Lung microvascular endothelial cell (primary cell): ENCODE measurements around the gene TMA7B. TPM values are rescaled to one million over a fixed set of nuclear protein-coding genes. Genes with fewer than 3 reads are reported as not detected.

ENCODE experiments used
- DNase-seq, 2 donors: peaks; one replicate each; pipeline versions ENCODE4 v3.0.0 to v3.0.0-alpha.2; 2010; ENCODE audit warnings: low read depth in 2 of 2
- total RNA-seq: library from RNA; depleted of rRNA; stranded (reverse); fragments of >200 nt; gene quantifications from 2 replicates; pipeline ENCODE4 v1.2.1, GENCODE V29; 2014

TMA7B gene
- total RNA-seq: not detected in 2 replicates

- DNase-seq: peak; percentile 78 to 79
Measured at GRCh38 chr22:39959640-39960447, at the start of gene TMA7B. Gene TMA7B (plus strand): TSS chr22:39960397. CDS start chr22:39964375, 3,978 bp downstream.

GRCh38 chr22:39910876-39911613, 49.2 kb upstream of the TMA7B start:
- no peak for DNase-seq

DNA sequence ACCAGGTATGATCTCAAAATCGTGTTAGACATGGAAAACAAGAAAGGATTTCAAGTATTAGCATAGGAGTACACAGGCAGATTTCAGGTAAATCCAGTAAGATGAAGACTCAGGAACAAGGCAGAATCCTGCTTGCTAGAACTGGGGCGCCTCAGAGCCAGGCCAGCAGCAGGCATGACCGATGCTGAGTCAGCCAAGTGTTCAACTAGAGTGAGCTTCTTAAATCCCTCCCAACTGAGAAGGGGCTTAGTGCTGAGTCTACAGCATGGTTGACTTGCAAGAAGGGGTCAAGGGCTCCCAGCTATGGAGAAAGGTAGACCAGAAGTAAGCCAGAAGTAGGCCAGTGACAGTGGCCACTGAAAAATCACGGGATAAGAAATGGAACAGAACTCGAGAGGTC, 46.9 kb upstream of the TMA7B start:
- DNase-seq: no peak

- DNase-seq: no peak
Measured at GRCh38 chr22:39913886-39914285, 46.3 kb upstream of the TMA7B start.

DNA sequence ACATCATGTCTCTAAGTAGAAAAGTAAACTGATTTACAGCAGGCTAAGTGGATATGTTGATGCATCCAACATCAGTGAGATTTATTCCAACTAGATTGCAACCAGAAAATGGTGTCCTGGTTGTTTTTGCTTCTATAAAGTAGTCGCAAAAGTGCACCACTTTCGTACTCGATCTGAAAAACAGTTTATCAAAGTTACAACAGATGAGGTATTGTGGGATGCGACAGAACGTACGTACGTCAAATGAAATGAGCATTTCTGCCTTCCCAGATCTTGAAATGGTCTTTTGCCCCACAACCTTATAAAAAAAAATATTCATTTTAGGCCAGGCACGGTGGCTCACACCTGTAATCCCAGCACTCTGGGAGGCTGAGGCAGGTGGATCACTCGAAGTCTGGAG, 45.6 kb upstream of the TMA7B start:
- no peak for DNase-seq

GRCh38 chr22:39915295-39915726, 44.9 kb upstream of the TMA7B start:
- DNase-seq: no peak

- no peak for DNase-seq
Measured at GRCh38 chr22:39916496-39916895, 43.7 kb upstream of the TMA7B start.

DNA sequence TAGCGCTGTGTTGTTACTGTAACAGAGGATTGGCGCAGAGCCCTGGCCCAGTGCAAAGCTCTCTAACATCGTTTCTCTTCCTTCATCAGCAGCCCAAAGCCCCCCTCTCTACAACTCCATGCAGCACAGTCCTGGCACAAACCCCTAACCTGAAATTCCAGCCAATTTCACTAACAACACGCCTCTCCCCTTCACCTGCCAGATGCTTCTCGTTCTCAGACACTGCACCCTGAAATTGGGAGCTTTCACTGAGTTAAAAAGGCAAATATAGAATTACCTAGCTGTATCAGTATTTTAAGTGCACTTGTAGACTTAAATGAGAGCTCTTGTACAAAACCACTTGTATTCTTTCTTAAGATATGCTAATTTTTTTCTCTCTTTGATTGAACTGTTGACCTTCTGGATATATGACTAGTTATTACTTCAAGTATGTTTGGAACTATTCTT, 43.0 kb upstream of the TMA7B start:
- DNase-seq: no peak

DNA sequence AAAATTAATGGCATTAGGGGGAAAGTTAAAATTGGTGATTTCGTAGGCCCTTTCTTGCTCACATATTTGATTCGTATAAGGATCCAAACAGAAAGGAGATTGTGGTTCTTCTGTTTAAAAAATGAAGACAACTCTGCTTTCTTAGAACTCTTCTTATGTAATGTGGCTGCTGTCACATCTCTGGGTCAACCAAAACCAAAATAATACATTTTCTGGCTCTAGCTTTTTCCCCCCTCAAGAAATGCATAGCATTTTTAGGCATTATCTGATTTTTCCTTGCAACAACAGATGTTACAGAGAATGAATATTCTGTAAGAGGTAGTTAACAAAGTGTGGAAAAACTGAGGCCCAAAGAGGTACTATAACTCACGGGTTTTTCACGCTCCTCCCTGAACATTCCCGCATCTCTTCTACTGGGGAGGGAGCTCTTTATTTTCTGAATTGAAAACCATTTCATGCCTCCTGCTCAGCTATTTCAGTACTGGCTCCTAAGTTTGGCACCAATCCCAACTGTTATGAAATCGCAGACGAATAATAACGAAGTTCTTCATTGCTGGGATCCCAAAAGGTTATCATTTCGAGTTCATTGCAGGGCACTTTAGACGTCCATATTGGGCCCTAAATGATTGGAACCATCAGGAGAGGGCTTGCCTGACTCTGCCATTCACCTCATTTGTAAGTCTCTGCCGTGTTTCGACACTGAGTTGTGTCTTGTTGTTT, 42.3 kb upstream of the TMA7B start:
- DNase-seq: peak in 1 of 2 donors; percentile 7

GRCh38 chr22:39920134-39920743, 40.0 kb upstream of the TMA7B start:
- no peak for DNase-seq

- DNase-seq: no peak
Measured at GRCh38 chr22:39923696-39924095, 36.5 kb upstream of the TMA7B start.

DNA sequence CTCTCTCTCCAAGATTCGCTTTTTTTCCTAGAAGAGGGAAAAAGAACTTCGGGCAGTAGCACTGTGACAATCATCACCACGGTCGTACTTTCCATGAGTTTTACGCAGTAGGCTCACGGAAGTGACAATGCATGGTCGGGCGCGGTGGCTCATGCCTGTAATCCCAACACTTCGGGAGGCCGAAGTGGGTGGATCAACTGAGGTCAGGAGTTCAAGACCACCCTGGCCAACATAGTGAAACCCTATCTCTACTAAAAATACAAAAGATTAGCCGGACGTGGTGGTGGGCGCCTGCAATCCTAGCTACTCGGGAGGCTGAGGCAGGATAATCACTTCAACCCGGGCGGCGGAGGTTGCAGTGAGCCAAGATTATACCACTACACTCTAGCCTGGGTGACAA, 35.9 kb upstream of the TMA7B start:
- no peak for DNase-seq

DNA sequence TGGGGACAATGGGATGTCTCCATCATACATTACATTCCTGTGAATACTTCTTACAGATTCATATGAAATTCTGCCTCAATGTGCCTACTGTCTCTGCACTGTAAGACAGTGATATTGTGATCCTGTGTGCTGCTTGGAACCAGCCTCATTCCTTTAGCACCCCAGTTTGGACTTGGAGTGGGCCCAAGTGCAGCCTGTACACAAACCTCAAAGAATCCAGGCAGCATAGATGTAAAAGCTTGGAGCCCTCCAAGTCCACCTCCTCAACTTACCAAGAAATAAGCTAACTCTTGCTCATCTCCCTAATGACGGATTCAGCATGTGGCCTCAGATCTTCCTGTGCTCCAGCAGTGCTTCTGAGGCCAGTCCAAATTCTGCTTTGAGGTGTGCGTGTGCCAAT, 34.9 kb upstream of the TMA7B start:
- DNase-seq: no peak

GRCh38 chr22:39925909-39926679, 34.1 kb upstream of the TMA7B start:
- no peak for DNase-seq

DNA sequence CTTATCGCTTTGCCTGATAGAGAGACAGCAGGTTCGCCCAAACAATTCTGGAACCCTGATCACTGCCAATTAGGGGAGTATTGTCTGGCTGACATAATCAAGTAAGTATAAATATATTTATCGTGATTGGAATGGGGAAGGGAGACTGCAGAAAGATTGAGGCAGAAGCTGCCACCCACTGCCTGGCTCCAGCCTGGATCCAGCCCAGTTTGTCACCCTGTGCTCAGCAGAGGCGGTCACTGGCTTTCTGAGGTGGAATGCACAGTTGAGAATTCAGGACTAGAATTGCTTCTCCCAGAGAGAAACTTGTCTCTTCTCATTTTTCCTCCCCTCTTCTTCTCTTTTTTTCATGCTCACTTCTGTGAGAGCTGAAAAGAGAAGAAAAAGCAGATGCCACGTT, 33.4 kb upstream of the TMA7B start:
- DNase-seq: no peak

- DNase-seq: no peak
Measured at GRCh38 chr22:39927544-39927943, 32.7 kb upstream of the TMA7B start.

- DNase-seq: no peak
Measured at GRCh38 chr22:39928536-39929520, 31.4 kb upstream of the TMA7B start.

GRCh38 chr22:39931251-39931650, 28.9 kb upstream of the TMA7B start:
- no peak for DNase-seq

GRCh38 chr22:39932166-39932565, 28.0 kb upstream of the TMA7B start:
- no peak for DNase-seq
